Esophagus squamous epithelium (tissue), 4 donors: ENCODE results near the gene TEX51.

ENCODE experiments used
- POLR2A ChIP-seq, 4 donors: fragments of 450-650 bp; IDR thresholded peaks; one replicate each; pipeline ENCODE4 v1.6.1; 2017; ENCODE audit warnings: antibody characterized with exemption in 4 of 4, mild to moderate bottlenecking in 4 of 4, moderate library complexity in 3 of 4
- TF ChIP-seq, protein P1 (sequence below), 6 experiments: fragments of 450-650 bp in 4 of 6; fragments of 200-600 bp in 2 of 6; sonication (generic) in 2 of 6; IDR thresholded peaks; one replicate each; pipeline ENCODE4 v1.5.1; 2016 to 2019; ENCODE audit warnings: antibody characterized with exemption in 6 of 6, mild to moderate bottlenecking in 4 of 6, moderate library complexity in 4 of 6

DNA sequence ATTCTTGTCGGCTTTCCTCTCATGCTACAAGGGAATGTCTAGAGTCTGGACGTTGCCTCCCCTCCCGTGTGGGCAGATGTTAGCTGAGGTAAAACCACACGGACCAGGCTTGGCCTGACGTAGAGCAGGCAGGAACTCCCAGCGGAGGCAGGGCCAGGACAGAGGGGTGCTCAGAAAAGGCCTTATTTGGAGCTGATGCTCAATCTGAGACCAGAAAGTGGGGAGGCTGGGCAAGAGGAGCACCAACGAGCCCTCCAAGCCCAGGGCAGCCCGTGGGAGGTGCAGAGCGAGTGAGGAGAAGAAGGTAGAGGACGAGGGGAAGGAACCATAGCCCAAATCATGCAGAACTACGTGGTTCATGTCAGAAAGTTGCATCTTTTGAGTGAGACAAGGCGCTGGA, 9.0 kb downstream of the TEX51 start:
- TF ChIP-seq, protein P1, sequence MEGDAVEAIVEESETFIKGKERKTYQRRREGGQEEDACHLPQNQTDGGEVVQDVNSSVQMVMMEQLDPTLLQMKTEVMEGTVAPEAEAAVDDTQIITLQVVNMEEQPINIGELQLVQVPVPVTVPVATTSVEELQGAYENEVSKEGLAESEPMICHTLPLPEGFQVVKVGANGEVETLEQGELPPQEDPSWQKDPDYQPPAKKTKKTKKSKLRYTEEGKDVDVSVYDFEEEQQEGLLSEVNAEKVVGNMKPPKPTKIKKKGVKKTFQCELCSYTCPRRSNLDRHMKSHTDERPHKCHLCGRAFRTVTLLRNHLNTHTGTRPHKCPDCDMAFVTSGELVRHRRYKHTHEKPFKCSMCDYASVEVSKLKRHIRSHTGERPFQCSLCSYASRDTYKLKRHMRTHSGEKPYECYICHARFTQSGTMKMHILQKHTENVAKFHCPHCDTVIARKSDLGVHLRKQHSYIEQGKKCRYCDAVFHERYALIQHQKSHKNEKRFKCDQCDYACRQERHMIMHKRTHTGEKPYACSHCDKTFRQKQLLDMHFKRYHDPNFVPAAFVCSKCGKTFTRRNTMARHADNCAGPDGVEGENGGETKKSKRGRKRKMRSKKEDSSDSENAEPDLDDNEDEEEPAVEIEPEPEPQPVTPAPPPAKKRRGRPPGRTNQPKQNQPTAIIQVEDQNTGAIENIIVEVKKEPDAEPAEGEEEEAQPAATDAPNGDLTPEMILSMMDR (IDR thresholded peaks at IDR 0.05) = no peak
- TF ChIP-seq POLR2A (IDR thresholded peaks at IDR 0.05) = no peak
